ENCODE measurements around the gene TMEM273.

TMEM273 gene

DNA sequence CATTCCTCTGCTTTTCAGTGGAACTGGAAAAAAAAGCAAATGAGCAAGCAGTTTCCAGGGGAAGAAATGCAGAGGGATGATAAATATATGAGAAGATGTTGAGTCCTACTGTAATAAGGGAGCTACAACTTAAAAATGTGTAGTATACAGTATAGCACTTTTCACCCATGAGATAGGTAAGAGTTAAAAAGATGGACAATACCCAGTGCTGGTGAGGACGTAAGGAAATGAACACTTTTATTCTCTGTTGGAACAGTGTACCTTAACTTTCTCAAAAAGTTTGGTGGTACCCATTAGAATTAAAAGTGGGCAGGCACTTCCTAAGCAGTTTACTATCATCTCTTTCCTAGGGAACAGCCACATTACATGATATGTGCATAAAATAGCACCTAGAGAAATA is 51.7 kb downstream of the TMEM273 start:
- no peak for DNase-seq

- no peak for DNase-seq
These were observed 52.4 kb downstream of the TMEM273 start for GRCh38 chr10:49135575-49136313.

- no peak for DNase-seq
These were observed 53.9 kb downstream of the TMEM273 start for GRCh38 chr10:49134327-49134726.

DNA sequence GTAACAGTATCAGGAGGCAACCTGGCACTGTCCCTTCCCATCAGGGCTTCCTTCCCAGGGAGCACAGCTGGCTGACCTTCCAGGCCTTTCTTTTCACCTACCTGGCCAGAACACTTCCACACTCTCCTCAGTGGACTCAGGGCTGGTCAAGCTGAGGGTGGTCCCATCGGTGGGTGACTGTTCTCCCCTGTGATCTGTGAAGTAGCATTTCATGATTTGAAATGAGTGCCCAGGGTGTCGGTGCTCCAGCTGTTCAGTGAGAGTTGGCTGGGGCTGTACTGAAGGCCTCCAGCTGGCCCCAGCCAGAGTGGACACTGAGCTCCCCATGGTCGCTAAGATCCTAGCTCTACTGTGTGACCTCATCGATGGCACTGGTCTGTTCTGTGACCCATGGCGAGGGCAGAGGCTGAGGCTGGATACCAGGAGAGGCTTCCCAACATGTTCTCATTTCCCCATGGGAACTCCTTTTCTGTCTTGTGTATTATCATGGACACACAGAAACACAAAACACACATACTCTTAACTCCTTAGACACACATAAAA is 54.4 kb downstream of the TMEM273 start, which contains the start of gene FAM170B:
Gene FAM170B, minus strand, starts transcription at position 316 of the 543 bp plus-strand sequence. Its CDS starts 103 bp downstream, at position 213.
- DNase-seq: no peak

DNA sequence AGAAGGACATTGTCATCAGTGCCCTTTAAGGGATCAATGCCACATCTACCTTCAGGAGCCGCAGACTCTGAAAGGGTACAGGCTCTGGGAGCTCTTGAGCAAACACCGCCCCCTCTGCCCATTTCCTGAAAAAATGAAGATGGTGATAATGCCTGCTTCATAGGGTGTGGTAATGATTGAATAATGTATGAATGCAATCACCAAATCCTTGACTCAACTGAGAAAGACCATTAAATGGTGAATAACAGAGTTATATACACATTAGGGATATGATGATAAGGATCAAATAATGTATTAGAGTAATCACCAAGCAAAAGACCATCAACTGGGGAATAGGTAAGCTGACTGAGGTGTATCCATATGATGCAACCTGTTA is 55.8 kb downstream of the TMEM273 start:
- no peak for DNase-seq

GRCh38 chr10:49131507-49132361 is 56.5 kb downstream of the TMEM273 start:
- no peak for DNase-seq

DNA sequence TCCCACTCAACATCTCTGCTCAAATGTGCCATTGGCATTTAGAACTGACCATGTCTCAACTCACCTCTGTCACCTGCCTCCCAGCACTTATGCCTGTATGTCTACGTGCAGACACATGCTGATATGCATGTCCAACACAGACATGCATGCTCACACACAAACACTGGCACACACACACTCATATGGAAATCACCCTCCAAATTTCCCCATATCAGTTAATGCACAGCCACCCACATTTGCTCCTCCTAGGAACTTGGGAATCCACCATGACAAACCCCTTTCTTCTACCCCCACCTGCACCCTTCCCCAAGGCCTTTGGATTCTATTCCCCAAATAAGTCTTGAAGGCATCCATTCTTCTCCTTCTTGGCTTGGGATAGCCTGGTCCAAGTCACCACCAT is 58.8 kb downstream of the TMEM273 start:
- DNase-seq: no peak

- DNase-seq: no peak
These were observed 59.3 kb downstream of the TMEM273 start for GRCh38 chr10:49128854-49129253.

DNA sequence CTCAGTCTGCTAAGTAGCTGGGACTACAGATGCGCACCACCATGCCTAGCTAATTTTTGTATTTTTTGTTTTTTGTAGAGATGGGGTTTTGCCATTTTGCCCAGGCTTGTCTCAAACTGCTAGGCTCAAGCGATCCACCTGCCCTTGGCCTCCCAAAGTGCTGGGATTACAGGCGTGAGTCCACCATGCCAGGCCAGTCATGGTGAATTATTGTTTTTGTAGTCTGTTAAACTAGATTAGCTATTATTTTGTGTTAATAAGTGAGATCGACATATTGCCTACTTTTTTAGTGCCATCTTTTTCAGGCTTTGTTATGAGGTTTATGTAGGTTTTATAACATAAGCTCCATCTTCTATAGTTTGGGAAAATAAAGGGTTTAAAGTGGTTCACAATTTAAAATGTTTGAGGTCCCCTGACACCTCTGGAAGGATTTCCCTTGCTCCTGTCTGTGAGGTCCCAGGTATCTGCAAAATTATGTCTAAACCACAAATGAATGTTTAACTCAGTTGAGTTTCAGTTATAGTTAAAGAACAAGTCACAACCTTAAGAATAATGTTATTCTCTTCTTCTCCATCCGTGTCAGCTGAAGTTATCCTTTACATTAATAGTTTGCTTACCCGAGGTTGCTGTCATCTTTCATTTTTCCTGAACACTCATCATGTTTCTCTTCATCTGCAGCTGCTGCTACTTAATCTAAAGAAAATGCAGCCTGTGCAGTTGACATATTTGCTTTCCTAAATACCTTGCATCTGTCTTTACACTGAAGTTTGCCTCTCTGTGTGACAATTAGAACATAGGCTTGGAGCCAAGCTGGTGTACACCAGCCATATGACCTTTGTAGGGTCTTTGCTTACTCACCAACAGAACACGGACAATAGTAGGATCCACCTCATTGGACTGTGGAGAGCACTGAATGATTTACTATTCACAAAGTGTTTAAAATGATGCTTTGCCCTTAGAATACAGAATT is 63.9 kb downstream of the TMEM273 start:
- DNase-seq: no peak

GRCh38 chr10:49120911-49121310 is 67.3 kb downstream of the TMEM273 start:
- no peak for DNase-seq

GRCh38 chr10:49119746-49120145 is 68.4 kb downstream of the TMEM273 start:
- no peak for DNase-seq

- no peak for DNase-seq
These were observed 69.6 kb downstream of the TMEM273 start for GRCh38 chr10:49118430-49119074.

GRCh38 chr10:49117376-49118070 is 70.7 kb downstream of the TMEM273 start:
- no peak for DNase-seq

GRCh38 chr10:49116509-49117375 is 71.4 kb downstream of the TMEM273 start:
- DNase-seq: no peak

- DNase-seq: no peak
These were observed 72.2 kb downstream of the TMEM273 start for GRCh38 chr10:49115796-49116508.

GRCh38 chr10:49115015-49115795 is 73.0 kb downstream of the TMEM273 start, which contains the start of gene VSTM4:
VSTM4 (minus strand) TSS chr10:49115522; CDS start chr10:49115485, 37 bp downstream.
- DNase-seq: no peak

DNA sequence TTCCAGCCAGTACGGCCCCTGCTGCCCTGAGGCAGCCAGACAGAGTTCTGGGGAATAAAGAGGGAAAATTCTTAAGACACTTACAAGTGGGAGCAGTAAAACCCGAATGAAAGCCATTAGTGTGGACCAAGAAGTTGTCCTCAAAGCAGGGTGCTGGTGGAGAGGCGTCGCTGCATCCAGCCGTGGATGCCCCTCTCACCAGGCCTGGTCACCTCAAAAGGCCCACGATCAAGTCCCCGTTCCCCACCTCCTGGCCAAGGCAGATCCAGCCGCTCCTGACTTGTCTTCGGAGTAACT is 73.5 kb downstream of the TMEM273 start:
- no peak for DNase-seq

GRCh38 chr10:49113741-49114141 is 74.5 kb downstream of the TMEM273 start:
- no peak for DNase-seq

- DNase-seq: no peak
These were observed 75.3 kb downstream of the TMEM273 start for GRCh38 chr10:49112851-49113250.
